ENCODE results near the gene SSC5D.
A peak's percentile ranks its signal among the peaks of the same experiment; 100 is the strongest.

SSC5D gene

DNA sequence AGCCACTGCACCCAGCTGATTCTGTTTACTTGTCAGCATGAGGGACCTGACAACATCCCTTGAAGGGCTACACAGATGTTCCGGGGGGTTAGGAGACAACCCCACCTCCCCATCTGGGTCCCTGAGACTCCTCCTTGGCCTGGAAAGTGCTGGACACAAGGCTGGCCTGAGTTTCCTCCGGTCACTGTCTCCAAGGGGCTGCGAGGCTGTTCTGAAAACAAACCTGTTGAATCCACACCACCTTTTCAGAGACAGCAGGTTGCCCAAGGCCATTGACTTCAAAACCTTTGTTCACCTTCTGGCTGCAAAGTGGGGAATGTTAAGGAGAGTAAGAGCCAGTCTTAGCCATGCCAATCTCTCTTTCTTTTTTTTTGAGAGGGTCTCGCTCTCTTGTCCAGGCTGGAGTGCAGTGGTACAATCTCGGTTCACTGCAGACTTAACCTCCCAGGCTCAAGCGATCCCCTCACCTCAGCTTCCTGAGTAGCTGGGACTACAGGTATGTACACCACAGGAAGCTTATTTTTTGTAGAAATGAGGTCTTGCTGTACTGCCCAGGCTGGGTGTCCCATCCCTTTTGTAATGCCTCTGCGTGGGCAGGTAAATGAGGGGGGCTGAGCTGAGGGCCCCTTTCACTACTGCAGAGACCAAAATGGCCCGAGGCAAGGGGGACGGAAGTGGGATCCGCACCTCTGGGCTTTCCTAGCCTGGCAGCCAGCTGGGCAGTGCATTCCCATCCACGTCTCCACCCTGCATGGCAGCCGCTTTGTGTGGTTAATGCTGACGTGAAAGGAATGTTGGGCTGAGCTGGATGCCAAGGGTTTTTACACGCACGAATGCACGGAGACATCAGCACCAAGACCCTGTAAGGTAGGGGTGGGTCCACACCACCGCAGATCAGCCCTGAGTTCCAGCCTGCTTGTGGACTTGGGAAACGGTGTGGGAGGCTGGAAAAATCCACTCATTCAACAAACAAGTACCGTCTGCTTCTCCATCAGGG, 13.7 kb upstream of the SSC5D start:
- DNase-seq = no peak

DNA sequence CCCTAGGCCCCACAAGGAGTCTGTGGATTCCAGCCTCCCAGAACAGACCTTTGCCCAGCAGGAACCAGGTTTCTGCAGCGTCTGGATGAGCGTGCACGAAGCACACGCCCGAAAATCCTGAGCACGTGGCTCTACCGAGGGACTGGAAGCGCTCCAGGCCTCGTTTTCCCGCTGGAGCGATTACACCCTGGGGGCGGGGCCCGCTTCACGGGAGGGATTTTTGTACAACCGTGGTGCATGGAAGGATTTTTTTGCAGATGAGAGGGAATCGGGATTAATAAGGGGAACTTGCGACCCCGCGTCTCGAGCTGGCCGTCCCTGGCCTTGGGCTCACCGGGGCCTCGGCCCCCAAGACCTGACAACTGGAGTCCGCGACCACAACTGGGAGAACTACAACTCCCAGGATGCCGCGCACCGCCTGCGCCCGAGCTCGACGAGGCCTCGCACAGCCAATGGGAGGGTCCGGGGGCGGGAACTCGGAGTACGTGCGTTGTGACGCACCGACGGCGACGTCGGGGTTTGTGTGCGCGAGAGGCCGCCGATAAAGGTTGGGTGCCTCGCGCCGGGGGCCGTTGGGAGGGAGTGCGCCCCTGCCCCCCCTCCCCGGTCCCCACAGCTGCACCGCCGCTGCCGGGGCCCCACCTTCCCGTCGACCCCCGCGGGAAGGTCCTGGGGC, 12.0 kb upstream of the SSC5D start, which contains the start of gene ZNF628:
Gene ZNF628 (plus strand): TSS at position 518 of the 676 bp plus-strand sequence. CDS start 3,294 bp downstream, outside the sequence.
- DNase-seq = peak; percentile 97

DNA sequence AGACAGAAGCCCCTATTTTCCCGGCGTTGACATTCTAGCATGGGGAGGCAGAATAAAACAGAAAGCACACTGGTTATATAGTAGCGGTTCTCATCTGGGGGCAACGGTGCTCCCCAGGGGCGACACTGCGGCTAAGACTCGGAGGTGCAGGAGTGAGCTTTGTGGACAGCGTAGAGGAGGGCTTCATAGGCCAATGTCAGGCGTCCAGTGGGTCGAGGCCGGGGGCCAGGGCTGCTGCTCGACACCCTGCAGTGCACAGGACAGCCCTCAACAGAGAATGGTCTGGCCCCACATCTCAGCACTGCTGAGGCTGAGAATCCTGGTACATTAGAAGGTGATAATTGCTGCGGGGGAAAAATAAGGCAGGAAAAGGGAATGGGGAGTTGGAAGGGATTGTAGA, 10.3 kb upstream of the SSC5D start:
- no peak for DNase-seq

GRCh38 chr19:55478364-55478763, 9.9 kb upstream of the SSC5D start:
- DNase-seq = no peak

DNA sequence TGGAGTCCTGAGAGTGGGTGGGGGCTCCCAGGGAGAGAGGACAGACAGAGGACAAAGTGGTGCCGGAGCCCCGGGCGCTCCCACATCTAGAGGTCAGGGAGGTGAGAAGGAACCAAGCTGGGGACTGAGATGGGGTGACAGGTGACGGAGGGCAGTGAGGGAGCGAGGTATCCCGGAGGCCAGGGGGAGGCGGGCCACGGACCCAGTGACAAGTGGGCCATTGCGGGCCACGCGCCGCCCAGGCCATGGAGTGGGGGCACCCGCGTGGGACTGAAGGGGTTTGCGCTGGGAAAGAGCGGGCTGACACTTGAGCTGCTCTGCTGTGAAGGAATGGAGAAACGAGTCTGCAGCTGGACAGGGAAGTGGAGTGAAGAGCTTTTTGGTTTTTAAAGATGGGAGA, 9.2 kb upstream of the SSC5D start:
- DNase-seq = no peak

DNA sequence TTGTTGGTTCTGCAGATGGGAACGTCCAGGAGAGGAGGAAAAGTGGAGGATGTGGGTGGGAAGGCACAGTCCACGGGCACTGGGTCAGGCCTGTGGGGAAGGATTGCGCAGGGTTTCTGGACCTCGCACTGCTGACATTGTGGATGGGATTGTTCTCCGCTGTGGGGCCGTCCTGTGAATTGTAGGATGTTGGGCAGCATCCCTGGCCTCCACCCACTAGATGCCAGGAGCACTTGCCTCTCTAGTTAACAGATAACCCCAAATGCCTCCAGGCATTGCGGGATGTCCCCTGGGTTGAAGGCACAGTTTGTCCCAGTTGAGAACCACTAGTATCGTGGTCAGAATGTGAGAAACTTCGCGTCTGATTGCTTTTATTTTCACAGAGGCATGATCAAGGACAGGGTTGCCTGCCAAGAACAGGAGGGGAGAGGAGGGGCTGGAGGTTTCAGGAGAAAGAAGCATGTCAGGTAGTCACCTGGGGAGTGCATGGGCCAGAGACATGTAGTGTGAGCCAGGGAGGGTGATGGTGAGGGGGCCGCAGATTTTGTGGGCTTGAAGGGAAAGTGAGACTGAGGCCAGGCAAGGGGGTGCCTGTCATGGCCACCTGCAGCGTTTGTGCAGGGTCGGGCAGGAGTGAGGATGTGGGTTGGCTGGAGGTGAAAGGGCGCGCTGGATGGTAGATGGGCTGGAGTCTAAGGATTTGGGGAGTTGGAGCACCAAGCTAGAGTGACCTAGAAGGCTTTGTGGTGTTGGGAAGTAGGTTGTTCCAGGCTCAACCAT, 8.6 kb upstream of the SSC5D start:
- no peak for DNase-seq

DNA sequence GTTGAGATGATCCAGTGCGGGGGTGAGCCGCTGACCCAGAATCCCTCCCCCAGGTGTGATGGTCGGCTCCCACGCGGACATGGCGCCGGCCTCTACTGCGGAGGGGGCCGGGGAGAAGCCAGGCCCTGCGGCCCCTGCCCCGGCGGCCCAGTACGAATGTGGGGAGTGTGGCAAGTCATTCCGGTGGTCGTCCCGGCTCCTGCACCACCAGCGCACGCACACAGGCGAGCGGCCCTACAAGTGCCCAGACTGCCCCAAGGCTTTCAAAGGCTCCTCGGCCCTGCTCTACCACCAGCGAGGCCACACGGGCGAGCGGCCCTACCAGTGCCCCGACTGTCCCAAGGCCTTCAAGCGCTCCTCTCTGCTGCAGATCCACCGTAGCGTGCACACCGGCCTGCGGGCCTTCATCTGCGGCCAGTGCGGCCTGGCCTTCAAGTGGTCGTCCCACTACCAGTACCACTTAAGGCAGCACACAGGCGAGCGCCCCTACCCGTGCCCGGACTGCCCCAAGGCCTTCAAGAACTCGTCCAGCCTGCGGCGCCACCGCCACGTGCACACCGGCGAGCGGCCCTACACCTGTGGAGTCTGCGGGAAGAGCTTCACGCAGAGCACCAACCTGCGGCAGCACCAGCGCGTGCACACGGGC, 7.0 kb upstream of the SSC5D start:
- DNase-seq = no peak

- DNase-seq = no peak
Measured at GRCh38 chr19:55481794-55482155, 6.5 kb upstream of the SSC5D start.

GRCh38 chr19:55482156-55482961, 5.9 kb upstream of the SSC5D start:
- DNase-seq = no peak

GRCh38 chr19:55482967-55483705, 5.1 kb upstream of the SSC5D start:
- no peak for DNase-seq

DNA sequence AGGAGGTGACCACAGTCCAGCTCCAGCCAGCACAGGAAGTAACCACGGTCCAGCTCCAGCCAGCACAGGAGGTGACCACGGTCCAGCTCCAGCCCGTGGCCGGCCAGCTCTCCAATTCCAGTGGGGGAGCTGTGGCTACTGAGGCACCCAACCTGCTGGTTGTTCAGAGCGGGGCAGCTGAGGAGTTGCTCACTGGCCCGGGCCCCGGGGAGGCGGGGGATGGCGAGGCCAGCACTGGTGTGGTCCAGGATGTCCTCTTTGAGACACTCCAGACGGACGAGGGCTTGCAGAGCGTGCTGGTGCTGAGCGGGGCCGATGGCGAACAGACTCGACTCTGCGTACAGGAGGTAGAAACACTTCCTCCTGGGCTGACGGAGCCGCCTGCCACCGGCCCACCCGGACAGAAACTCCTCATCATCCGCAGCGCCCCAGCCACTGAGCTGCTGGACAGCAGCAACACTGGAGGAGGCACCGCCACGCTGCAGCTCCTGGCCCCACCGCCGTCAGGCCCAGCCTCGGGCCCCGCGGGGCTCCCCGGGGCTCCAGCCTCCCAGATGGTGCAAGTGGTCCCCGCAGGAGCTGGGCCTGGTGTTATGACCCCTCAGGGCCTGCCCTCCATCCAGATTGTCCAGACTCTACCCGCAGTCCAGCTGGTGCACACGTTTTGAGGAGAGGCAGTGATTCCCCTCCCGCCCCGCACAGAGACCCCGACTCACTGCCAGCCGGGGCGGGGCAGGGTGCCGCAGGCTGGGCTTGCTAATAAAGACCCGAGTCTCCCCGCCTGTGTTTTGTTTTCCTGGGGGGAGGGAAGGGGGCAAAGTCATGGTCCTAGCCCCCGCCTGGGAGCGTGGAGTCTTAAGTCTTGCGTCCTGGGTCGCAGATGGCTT, 4.3 kb upstream of the SSC5D start:
- no peak for DNase-seq

DNA sequence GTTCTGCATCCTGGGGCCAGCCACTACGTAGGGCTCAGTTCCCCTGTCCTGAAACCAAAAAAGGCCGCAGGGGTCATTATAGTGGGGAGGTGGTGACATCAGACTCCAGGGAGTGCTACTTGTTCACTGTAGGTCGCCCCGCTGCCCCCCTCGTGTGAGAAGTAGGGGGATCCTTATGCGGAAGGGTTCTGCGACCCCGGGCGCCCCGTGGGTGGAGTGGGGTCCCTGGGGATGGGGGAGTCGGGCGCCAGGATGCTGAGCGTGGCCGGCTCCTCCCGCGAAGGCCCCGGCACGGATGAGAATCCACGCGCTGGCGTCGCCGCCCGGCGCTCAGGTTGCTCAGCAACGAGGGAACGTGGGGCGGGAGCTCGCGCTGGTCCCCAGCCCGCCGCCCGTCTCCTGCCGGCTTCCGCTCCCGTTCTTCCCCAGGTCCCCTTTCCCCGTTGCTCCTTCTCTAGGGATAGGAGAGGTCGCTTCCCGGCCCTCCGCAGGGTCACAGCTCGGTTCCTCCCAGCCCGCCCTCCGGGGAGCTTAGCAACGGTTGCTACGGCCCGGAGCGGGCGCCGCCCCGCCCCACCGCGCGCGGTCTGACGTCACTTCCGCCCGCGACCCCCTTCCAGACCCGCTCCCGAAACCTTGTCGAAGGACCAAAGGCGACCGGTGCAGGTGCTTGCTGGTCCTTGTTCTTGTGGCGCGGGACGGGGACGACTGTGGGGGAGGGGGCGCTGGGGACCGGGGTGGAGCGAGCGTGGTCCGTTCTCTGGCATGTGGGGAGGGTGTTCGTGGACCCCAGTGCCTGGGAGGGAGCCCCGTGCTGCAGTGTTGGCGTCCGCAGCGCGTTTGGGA, 3.4 kb upstream of the SSC5D start, which contains the start of gene NAT14:
Gene NAT14 (plus strand): TSS at position 596 of the 846 bp plus-strand sequence. CDS start 521 bp downstream, outside the sequence.
- DNase-seq = peak; percentile 82

DNA sequence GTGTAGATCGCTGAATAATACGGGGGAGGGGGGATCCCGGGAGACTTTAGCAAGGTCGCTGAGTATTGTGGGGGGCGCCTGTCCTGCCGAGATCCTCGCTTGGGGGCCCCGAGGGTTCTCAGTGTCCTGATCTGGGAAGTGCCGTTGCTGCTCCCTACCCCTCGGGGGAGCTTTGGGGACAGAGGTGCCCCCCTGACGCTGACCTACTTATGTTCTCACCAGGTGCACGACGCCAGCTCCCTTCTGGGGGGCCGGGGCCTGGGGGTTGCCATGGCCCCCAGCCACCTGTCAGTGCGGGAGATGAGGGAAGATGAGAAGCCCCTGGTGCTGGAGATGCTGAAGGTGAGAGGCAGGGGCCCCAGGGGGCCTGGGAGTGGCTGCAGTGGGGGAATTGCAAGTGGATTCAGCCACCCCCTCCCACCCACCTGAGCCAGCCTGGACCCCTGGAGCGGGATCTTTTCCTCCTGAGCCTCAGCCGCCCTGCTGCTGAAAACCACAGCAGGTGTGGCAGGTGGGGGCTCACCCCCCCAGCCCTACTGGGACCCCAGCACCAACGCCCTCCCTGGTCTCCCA, 2.7 kb upstream of the SSC5D start:
- peak; percentile 84 for DNase-seq

GRCh38 chr19:55486043-55486970, 1.9 kb upstream of the SSC5D start:
- no peak for DNase-seq

DNA sequence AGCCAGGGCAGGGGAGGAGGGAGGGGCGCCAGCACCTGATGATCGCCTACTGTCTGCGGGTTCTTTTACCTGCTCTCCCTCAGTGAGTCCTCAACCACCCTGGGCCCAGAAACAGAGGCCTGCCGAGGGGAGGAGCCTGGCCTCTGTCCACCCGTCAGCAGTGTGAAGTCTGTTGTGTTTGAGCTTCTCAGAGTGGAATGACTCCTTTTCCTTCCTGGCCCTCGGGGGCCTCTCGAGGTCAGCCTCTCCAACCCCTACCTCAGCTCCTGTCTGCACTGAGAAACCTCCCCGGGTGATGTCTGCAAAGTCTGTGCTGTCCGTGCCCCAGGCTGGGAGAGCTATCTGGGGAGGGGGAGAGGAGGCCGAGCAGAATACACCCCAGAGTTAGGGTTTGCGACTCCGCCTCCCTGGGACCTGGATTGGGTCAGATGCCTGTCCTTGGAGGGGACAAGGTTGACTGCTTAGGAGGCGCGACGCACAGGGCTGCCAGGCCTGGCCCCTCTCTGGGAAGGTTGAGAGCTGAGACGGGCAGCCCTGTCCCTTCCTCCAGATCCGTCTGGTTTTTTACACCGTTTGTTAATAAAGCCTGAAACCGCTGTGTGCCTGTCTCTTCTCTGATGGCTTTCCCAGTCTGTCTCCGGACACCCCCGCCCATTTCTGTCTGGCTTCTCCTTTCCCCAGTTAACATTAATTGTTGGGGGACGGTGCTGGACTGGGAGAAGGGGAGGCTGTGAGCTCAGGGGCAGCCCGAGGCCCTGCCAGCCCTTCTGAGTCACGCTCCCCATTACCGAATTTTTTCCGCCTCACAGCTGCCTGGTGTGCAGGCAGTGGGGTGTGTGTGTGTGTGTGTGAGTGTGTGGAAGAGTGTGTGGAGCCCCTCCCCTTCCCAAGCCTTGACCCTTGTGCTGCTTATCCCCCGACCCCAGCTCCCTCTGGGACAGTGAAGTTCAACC, 989 bp upstream of the SSC5D start:
- no peak for DNase-seq
